Hypothalamus (tissue), 51 donors: Measurements from ENCODE around the gene NAA11.
"Not testable (repeated sequence)": the region's sequence is repeated elsewhere in the genome, so short reads cannot be mapped to it uniquely, and the experiment has no call there.

Experiments
- DNase-seq, 51 donors: peaks; one replicate each; lab custom pipeline; 2025; lab: John Stamatoyannopoulos, UW

The NAA11 gene

DNA sequence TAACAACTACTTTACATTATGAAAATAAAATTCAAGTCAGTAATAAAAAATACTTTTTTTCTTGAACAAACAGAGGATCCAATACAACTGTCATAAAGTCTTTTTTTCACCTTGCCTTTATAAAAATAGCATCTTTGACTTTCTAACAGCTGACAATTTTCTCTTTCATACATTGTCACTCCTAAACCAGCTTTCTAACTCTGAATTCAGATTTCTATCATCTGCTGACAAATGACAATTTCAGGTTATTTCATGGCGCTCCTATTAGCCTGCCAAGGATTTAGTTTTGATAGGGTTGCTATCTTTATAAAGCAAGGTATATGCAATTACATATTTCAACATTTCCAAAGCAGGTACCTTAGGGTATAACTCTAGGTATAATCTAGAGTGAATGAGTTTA, 14.6 kb downstream of the NAA11 start:
- DNase-seq, result no peak

DNA sequence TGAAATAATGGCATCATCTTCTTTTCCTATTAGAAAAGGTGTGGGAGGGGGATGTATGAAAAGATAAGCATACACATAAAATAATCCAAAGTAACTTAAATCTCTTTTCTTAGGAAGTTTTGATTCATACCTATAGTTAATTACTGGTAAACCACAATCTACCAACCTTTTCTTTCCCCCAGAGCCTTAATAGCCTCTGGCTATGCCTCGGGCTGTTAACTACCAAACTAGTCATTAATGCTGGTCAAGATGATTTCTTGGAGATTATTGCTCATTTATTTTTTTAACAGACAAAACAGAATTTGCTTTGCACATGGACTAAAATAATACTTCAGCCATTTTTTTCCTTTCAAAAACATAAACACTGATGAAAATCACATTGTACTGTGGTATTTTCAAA, 16.9 kb downstream of the NAA11 start:
- no peak for DNase-seq

DNA sequence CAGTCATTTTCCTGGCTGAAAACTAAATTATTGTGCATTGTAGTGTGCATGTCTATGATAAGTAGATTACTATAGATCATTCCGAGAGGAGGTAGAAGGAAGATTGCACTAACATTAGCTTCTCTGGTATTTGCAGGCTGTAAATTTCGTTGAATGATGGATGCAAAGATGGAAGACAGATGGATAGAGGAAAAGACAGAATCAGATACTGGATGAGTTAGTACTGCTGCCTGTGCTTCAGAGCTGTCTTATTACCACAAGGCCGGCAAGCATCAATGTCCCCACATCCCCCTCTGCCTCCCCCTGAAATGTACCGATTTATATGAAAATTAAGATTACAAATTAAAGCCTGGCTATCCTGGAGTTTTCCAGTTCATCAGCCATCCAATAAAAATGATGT, 17.7 kb downstream of the NAA11 start:
- no peak for DNase-seq

DNA sequence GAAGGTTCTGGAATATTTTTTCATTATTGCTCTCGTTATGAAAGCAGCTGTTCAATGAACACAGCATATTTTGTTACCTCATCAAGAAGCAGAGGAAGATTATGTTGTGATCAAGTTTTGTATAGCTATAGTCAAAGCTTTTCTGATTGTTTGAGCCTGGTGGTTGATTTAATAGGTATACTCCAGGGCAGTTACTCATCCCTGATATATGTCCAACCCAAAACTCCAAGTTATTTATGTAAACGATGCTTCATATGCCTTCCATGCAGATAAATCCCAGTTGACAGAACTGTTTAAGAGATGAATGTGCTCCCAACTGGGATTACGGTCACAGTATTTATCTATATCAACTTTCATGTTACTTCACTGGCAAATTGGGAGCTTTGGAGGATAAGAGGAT, 19.1 kb downstream of the NAA11 start:
- no peak for DNase-seq

DNA sequence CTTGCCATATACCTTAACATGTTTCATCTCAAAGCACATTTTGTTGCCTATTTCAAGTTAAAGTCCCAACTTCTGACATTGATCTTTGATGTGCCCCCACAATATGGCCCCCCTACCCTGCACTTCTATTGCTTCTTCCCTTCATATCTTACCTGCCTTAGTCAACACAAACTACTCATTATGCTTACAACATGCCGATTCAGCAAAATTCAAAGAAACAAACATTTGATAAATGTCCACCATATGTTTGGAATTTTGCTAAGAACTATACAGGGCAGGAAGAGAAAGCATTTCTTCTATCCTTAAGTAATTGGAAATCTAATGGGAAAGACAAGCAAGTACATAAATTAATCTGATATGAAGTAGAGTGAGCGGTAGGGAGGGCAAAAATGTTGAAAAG, 25.6 kb downstream of the NAA11 start:
- no peak for DNase-seq

DNA sequence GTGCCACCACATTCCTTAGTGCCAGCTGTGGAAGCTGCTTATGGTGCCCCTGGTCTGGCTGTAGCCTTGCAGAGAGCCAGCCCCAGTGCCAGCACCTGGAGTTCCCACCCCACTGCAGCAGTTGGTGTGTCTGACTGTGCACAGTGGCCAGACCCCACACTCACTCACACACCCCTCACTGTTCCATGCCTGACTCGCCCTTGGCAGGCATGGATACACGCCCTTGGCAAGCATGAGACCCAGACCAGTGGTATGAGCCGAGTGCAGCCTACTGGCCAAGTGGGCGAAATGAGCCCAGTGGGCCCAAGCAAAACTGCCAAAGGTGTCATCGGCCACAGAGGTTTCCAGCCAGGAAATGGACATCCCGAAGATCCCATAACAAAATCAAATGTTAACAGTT, 27.4 kb downstream of the NAA11 start:
- no peak for DNase-seq

DNA sequence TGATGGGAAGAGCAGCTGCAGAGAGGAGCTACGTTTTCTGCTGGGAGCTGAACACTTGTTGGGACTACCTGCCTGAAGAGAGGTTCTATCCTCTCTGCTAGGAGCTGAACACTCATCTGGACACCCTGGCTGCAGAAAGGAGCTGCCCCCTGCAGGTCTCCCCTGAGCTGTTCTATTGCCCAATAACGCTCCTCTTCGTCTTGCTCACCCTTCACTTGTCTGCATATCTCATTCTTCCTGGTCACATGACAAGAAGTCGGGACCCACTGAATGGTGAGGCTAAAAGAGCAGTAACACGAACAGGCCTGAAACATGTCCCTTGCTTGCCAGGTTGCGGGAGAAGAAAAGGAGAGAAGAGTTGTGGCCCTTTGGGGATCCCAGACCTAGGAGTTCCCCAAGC, 27.8 kb downstream of the NAA11 start:
- no peak for DNase-seq

DNA sequence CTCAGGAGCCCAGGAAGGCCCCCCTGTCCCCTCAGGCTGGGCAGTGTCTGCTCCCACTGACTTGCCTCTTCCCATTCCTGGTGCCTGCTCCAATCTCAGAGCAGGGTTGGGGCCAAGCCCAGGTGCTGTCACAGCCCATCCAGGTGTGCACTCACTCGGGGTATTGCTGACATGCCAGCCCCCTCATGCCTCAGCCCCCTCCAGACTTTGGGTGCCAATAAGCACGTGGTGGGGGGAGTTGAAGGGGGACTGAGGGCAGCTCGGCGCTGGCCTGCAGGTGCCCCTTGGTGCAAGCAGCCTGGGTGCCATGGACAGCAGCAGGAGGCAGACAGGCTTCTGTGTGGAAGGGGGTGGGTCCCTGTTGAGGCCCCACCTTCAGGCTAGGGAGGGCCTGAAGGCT, 28.4 kb downstream of the NAA11 start:
- DNase-seq, result no peak

DNA sequence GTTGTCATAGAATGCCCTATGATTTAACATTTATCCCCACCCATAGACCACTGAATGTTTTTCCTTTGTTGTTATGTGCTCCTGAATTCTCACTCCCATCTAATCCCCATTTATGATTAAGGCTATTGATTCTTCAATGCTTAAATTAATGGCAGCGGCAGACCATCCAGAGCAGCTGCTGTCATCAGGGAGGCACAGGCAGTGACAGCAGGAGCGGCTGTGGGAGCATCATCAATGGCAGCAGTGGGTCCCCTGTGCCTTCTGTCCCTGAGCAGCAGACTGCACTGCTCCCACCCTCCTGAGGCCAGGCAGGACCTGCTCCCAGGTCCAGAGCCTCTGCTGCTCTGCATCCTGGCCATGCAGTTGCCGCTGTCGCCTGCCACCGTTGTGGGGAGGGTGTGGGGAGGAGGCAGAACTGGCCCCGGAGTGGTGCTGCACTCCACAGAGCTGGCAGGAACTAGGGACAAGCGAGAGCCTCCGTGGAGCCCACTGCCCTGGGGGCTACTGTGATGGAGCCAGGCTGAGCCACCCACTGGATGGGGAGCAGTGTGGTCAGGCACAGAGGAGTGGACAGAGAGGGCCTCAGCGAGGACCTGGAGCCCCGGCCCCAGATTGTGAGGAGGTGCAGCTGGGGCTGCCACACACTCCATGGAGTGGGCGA, 29.0 kb downstream of the NAA11 start:
- DNase-seq, result no peak

DNA sequence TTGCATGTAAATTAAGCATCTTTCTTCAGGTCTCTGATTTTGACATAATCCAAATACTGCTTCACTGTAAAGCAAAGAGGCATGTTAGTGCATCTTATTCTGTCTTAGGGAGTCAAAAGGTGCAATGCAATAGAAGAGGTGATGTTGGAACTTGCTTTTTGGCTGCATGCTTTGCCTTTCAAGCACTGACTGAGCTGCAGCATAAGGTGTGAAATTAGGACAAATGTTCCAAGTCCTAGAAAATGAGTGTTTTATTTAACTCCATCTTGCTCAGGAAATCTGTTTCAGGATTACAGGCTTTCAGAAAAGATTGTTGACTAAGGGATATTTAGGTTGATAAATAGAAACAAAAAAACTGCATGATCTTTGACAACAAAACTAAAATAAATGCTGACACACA, 30.8 kb downstream of the NAA11 start:
- DNase-seq, result no peak

DNA sequence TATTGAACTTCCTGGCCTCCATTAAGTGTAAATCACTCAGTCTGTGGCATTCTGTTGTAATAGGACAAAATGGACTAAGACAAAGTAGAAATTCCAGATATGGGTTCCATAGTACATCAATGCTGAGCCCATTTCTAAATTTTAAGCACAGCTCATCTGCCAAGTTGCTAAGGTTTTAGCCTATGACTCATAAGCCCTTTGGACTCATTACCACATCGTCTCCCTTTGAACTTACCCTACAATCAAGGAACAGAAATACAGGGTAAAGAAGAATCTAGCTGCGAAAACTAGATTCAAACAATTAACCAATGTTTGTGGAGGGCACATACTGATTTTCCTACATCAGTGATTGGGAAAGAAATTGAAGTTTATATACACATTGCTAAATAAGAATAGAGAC, 31.8 kb downstream of the NAA11 start:
- DNase-seq, result no peak

DNA sequence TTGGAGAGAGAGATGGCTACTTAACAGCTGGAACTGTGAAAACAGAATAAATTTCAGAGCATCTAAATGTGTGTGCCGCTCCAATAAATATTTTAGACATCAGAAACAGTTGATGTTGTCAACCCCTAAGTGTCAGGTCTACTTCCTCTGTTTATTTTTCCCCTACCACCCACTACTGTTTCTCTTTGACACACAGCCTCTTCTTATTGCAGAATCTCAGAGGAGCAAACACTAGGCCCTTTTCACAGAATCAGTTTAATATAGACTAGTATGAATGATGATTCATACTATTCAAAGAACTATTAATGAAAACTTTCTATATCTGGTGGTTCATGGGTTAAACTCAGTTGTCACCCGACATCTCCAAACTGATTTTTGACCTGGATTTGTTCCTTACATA, 33.9 kb downstream of the NAA11 start:
- no peak for DNase-seq

DNA sequence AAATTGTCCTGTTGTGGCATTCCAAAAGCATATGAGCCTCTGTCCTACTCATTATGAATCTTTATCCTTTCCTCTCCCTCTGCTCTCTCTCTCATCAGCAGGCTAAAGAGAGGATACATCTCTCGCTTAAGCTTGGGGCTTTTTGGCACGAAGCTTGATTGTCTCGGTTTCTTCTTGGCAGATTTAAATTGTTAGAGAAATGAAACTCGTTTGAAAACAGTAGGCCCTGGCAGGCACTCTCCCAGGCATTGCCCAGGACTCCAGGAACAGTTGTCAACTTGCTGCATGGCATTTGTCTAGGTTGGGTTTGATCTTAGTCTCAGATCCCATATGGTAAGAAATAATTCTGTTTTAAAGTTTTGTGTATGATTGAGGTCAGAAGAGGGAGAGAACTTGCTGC, 35.5 kb downstream of the NAA11 start:
- peak in 7 of 51 donors; percentile 4 to 35 (median 13) for DNase-seq

DNA sequence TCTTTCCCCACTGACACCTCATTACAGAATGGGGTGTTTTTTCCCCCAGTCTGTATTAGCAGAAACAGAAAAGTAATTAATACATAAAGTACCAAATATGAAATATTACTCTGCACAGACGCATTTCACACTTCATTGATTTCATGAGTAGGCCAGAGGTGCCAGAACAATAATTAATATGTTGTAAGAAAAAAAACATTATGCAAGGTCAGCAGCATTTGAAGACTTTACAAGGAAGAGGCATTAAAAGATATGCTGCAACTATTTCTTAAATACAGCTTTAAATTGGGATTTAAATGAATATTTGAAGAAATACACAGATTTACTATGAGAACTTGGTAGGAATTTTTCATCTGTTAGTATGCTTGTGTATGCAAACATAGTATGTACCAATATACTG, 37.7 kb downstream of the NAA11 start:
- no peak for DNase-seq

DNA sequence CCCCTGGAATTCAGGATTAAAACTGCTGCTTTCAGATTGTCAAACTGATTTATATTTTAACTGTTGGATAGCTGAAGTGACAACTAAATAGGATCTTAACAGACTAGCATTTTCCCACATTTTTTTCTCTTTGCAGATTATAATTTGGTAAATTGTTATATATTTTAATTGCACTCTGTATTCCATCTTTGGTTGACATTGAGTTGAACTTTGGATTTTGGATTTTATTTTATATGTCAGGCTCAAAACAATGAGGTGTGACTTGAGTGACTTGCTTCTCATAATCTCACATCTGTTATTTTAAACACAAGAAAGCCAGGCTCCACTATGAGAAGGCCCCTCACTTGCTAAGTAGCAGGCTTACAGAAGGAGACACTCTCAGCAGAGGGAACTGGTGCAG, 38.1 kb downstream of the NAA11 start:
- DNase-seq, result no peak

DNA sequence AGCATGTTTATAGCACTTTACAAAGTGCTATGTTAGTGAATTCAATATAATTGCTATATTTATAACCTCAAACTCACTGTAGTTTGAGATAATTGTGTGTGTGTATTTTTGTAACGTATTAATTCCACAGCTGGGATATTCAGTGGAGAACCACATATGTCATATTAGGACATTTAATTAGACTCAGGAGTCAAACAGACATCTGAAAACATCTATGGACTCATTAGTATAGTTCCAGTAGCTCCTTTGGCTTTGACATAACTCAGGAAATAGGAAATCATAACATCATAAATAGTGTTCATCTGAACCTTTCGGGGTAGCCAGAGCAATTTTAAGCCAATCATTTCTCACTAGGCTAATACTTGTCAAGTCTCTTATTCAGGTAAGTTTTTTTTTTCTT, 38.8 kb downstream of the NAA11 start:
- no peak for DNase-seq

DNA sequence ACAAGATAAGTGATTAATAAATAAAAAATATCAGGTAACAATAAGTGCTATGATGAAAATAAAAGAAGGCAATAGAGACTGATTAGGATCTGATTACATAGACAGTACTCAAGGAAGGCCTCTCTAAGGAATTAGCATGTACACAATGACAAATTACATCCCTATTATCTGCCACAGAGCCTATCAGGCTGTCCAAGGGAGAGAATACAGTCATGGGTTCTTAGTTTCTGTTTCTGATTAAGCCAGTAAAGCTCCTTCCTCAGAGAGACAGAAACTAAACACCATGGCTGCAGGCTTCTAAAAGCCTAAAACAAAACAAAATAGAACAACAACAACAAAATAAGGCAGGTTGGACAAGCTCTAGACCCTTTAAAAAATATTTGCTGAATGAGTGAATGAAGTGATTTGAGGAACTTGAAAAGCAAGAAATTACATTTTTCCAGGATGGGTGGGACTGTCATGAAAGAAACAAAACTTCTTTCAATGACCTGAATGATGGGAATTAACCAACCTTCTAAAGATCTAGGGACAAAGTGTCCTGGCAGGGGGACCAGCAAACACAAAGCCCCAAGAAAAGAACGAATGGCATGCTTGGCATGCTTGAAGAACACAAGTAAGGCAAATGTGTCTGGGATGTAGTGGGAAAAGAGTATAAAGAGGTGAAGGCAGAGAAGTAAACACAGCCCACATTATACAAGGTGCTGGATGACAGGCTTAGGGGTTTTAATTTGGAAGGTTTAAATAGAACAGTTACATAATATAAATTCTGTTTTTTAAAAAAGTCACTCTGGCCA, 44.1 kb downstream of the NAA11 start:
- peak in 1 of 51 donors; percentile 32 for DNase-seq

DNA sequence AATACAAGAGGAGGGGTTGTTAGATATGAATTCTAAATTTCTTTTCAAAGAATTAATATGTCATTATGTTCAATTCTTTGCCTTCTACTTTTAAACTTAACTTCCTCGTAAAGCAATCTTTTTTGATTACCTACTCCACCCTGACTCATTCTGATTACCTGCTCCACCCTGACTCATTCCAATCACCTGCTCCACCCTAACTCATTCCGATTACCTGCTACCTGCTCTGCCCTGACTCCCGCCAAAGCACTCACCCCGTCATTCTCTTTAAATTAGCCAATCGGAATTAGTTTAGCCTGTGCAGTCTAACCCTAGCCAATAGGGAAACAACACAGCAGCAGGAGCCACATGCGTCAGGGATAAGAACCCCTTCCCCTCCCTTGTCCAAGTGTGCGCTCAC, 48.4 kb downstream of the NAA11 start:
- DNase-seq, result not testable (repeated sequence)

DNA sequence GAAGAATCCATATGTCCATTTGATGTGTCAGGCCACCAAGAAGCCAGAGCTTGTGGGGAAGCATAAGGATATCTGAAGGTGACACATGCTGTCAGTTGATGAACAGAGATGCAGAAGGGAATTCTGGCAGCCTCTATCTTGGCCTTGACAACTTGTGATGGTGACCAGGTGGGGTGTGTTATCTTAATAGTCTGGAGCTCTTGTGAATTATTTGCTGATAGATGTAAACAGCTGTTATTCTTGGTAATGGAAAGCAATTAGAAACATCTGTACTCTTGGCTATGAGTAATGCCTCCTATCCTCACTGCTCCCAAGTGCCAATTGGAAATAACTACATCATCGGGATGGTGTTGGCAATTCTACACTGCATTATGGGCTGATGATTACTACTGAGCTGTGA, 51.9 kb downstream of the NAA11 start:
- DNase-seq, result no peak

DNA sequence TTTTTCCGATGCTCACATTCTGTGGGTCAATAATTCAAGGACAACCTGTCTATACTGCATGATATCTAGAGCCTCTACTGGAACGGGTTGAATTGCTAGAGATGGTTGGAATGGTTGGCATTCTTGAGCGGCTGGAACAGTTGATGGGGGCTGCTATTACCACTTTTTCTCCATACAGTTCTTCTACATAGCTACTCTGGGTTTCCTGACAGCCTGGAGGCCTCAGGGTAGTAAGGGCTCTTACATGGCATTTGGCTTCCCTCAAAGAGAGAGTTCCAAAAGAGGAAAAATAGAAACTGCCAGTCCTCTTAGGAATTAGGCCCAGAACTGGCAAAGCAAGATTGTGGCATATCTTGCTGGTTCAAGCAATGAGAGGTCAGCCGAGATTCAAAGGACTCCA, 53.1 kb downstream of the NAA11 start:
- no peak for DNase-seq

DNA sequence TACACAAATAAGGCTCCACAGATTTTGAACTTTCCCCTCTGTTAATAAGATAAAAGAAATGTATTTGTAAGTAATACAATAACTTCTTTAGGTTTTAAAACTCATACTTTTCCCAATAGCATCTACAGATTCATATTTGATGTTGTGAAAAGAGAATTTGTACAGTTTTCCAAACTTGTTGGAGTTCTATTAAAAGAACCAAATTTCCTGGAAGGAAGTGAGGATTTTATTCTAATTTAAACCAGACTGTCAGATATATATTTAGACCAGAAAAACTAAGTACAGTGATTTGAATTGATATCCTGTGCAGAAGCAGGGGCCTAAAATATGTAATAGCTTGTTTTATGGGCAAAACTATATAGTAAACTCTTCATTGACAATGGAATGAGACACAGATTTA, 53.7 kb downstream of the NAA11 start:
- no peak for DNase-seq

DNA sequence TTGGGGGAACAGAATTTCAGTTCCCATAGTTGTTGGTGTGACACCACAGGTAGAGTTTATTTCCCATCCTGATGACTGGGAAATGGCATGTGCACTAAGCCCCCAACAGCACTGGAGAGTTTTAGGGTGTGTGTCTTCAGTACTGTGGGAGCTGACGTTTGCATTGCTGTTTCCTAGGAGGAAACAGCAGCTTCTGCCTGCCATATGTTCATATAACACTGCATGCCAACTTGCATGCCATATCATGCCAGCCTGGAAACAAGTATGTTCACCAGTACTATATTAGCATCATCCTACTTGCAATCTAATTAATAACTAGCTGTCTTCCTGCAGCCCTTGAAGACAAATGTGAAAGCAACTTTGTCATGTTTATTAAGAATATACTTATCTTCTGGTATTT, 58.2 kb downstream of the NAA11 start:
- no peak for DNase-seq
